H1 (cell line): ENCODE measurements around the gene GRAMD1B. TPM values are rescaled to one million over a fixed set of nuclear protein-coding genes. Genes with fewer than 3 reads are reported as not detected.

Source experiments
- CTCF ChIA-PET: fragments of 300-600 bp; sonication (Branson Sonifier 250); formaldehyde crosslinking; loops from one replicate; lab custom pipeline; 2021; ENCODE audit not compliant: partially characterized antibody; lab: Charles Lee
- POLR2A ChIA-PET: fragments of 300-600 bp; sonication (Branson Sonifier 250); formaldehyde crosslinking; loops from one replicate; lab custom pipeline; 2021; ENCODE audit warnings: inconsistent platforms; ENCODE audit not compliant: partially characterized antibody; lab: Charles Lee
- DNase-seq, 2 experiments: peaks; one replicate each; pipeline versions ENCODE4 v3.0.0 to v3.0.0-alpha.2; 2010 to 2022; ENCODE audit warnings: low spot score in 2 of 2, low read depth in 1 of 2, mixed read lengths in 1 of 2
- FAIRE-seq: peaks from 2 replicates; lab custom pipeline; 2011; peaks lifted over from hg19 to GRCh38; lab: Jason Lieb, UNC
- H2AFZ ChIP-seq: 2 replicates; pipeline ENCODE4 v1.8.1; 2012; ENCODE audit warnings: low read length, inconsistent platforms
- H2AK5ac ChIP-seq: 2 replicates; pipeline ENCODE4 v1.6.1; 2013; ENCODE audit warnings: low read depth, low read length
- H2BK120ac ChIP-seq: replicated peaks from 2 replicates; pipeline ENCODE3; 2013; ENCODE audit warnings: low read depth, low read length, inconsistent platforms
- H2BK12ac ChIP-seq: 2 replicates; pipeline ENCODE4 v1.6.1; 2013; ENCODE audit warnings: low read depth, low read length
- H2BK15ac ChIP-seq: 2 replicates; pipeline ENCODE4 v1.6.1; 2013; ENCODE audit warnings: low read length
- H2BK20ac ChIP-seq: 2 replicates; pipeline ENCODE4 v1.6.1; 2013; ENCODE audit warnings: low read length
- H2BK5ac ChIP-seq: 2 replicates; pipeline ENCODE4 v1.6.1; 2013; ENCODE audit warnings: low read depth, low read length
- H3K14ac ChIP-seq: 2 replicates; pipeline ENCODE4 v1.6.1; 2013; ENCODE audit warnings: inconsistent platforms; ENCODE audit not compliant: insufficient read length
- H3K18ac ChIP-seq: 2 replicates; pipeline ENCODE4 v1.6.1; 2013; ENCODE audit warnings: low read length; ENCODE audit errors: extremely low read depth
- H3K23ac ChIP-seq: 2 replicates; pipeline ENCODE4 v1.6.1; 2013; ENCODE audit warnings: inconsistent platforms; ENCODE audit not compliant: insufficient read length
- H3K23me2 ChIP-seq: 2 replicates; pipeline ENCODE4 v1.6.1; 2013; ENCODE audit warnings: low read depth, low read length
- H3K27ac ChIP-seq: 2 replicates; pipeline ENCODE4 v1.6.1; 2011; ENCODE audit warnings: low read depth, low read length, inconsistent platforms
- H3K27me3 ChIP-seq, 4 experiments: replicated peaks in 1 of 4; 1 replicate in 1 of 4; 2 replicates in 3 of 4; pipeline versions ENCODE4 v1.6.1 to v1.8.1; 2011 to 2013; ENCODE audit warnings: low read length in 3 of 4, mild to moderate bottlenecking in 3 of 4, inconsistent platforms in 2 of 4, mixed read lengths in 2 of 4, moderate library complexity in 1 of 4; ENCODE audit not compliant: control insufficient read depth in 3 of 4, insufficient read depth in 3 of 4; ENCODE audit errors: extremely low read depth in 1 of 4
- H3K36me3 ChIP-seq, 4 experiments: 2 replicates each; pipeline versions ENCODE4 v1.6.1 to v1.8.1; 2011 to 2013; ENCODE audit warnings: mild to moderate bottlenecking in 4 of 4, low read length in 3 of 4, moderate library complexity in 2 of 4, control low read depth in 1 of 4, inconsistent platforms in 1 of 4; ENCODE audit not compliant: insufficient read depth in 4 of 4, control insufficient read depth in 2 of 4
- H3K4ac ChIP-seq: replicated peaks from 2 replicates; pipeline ENCODE3; 2013; ENCODE audit warnings: low read length, low read depth, mixed read lengths, inconsistent platforms; ENCODE audit not compliant: insufficient read length
- H3K4me1 ChIP-seq, 4 experiments: replicated peaks in 1 of 4; 1 replicate in 1 of 4; 2 replicates in 3 of 4; pipeline versions ENCODE4 v1.6.1 to v1.8.1; 2011 to 2013; ENCODE audit warnings: low read length in 3 of 4, inconsistent platforms in 2 of 4, mixed read lengths in 1 of 4; ENCODE audit not compliant: insufficient read depth in 4 of 4, control insufficient read depth in 3 of 4
- H3K4me2 ChIP-seq, 2 experiments: 2 replicates each; pipeline versions ENCODE4 v1.6.1 to v1.8.1; 2011 to 2013; ENCODE audit warnings: low read depth in 2 of 2, low read length in 2 of 2, control low read depth in 1 of 2, inconsistent platforms in 1 of 2, mild to moderate bottlenecking in 1 of 2; ENCODE audit not compliant: insufficient read depth in 1 of 2
- H3K4me3 ChIP-seq, 4 experiments: fragments of 200-600, 300-600 bp in 1 of 4; sonication (generic), shearing (Covaris generic), sonication (Bioruptor Twin) in 1 of 4; 2 replicates each; pipeline versions ENCODE4 v1.5.1 to v1.8.1; 2011 to 2016; ENCODE audit warnings: low read length in 4 of 4, low read depth in 3 of 4, control low read depth in 2 of 4, inconsistent platforms in 2 of 4, mild to moderate bottlenecking in 2 of 4, mixed read lengths in 1 of 4, moderate library complexity in 1 of 4; ENCODE audit not compliant: insufficient read depth in 2 of 4; ENCODE audit errors: extremely low read depth in 1 of 4
- H3K56ac ChIP-seq: replicated peaks from 2 replicates; pipeline ENCODE3; 2013; ENCODE audit warnings: low read depth, mild to moderate bottlenecking, mixed read lengths, low read length, inconsistent platforms; ENCODE audit not compliant: insufficient read length
- H3K79me1 ChIP-seq: 2 replicates; pipeline ENCODE4 v1.6.1; 2013; ENCODE audit warnings: low read depth, low read length, control low read depth
- H3K79me2 ChIP-seq, 2 experiments: 2 replicates each; pipeline versions ENCODE4 v1.6.1 to v1.8.1; 2012 to 2013; ENCODE audit warnings: low read length in 2 of 2, mild to moderate bottlenecking in 2 of 2, inconsistent platforms in 1 of 2; ENCODE audit not compliant: insufficient read depth in 2 of 2, control insufficient read depth in 1 of 2
- H3K9ac ChIP-seq, 4 experiments: replicated peaks in 1 of 4; 1 replicate in 1 of 4; 2 replicates in 3 of 4; pipeline versions ENCODE4 v1.6.1 to v1.8.1; 2011 to 2013; ENCODE audit warnings: low read depth in 3 of 4, low read length in 3 of 4, control low read depth in 2 of 4, mild to moderate bottlenecking in 2 of 4, moderate library complexity in 2 of 4, inconsistent platforms in 1 of 4; ENCODE audit errors: extremely low read depth in 1 of 4
- H3K9me3 ChIP-seq, 2 experiments: 2 replicates each; pipeline versions ENCODE4 v1.6.1 to v1.8.1; 2012 to 2013; ENCODE audit warnings: mild to moderate bottlenecking in 2 of 2, moderate library complexity in 2 of 2, control low read depth in 1 of 2, inconsistent platforms in 1 of 2, low read depth in 1 of 2, low read length in 1 of 2, mixed read lengths in 1 of 2; ENCODE audit not compliant: insufficient read depth in 2 of 2
- H4K20me1 ChIP-seq, 2 experiments: replicated peaks in 1 of 2; 2 replicates each; pipeline versions ENCODE3 to v1.8.1; 2011 to 2013; ENCODE audit warnings: inconsistent platforms in 2 of 2, low read length in 2 of 2, mild to moderate bottlenecking in 1 of 2; ENCODE audit not compliant: insufficient read depth in 2 of 2, control insufficient read depth in 1 of 2
- H4K5ac ChIP-seq: 2 replicates; pipeline ENCODE4 v1.6.1; 2013; ENCODE audit warnings: low read length, low read depth, mixed read lengths, inconsistent platforms; ENCODE audit not compliant: insufficient read length
- H4K8ac ChIP-seq: 2 replicates; pipeline ENCODE4 v1.8.0; 2013; ENCODE audit warnings: mild to moderate bottlenecking, moderate library complexity, low read length, inconsistent platforms; ENCODE audit not compliant: insufficient read depth; ENCODE audit errors: extremely low read depth
- H4K91ac ChIP-seq: replicated peaks from 2 replicates; pipeline ENCODE3; 2013; ENCODE audit warnings: low read length, mixed read lengths, inconsistent platforms; ENCODE audit not compliant: insufficient read length
- CBX8 ChIP-seq: fragments of 300-800, 300-1000 bp; sonication (generic); IDR thresholded peaks from 2 replicates; pipeline ENCODE4 v1.7.1; 2016; ENCODE audit warnings: low read depth, low read length, borderline replicate concordance
- CTCF ChIP-seq, 3 experiments: IDR thresholded peaks; 1 replicate in 2 of 3; 2 replicates in 1 of 3; pipeline versions ENCODE4 v1.5.1 to v1.6.1; 2011; ENCODE audit warnings: low read length in 3 of 3, mild to moderate bottlenecking in 3 of 3, inconsistent platforms in 2 of 3, low read depth in 1 of 3, moderate library complexity in 1 of 3; ENCODE audit not compliant: insufficient read depth in 1 of 3; ENCODE audit errors: control extremely low read depth in 1 of 3
- EZH2 ChIP-seq: fragments of 200-600 bp; sonication (generic); IDR thresholded peaks from 2 replicates; pipeline ENCODE4 v1.7.1; 2012; ENCODE audit warnings: low read depth, mild to moderate bottlenecking, moderate library complexity, low read length, inconsistent platforms; ENCODE audit not compliant: severe bottlenecking
- FOSL1 ChIP-seq: IDR thresholded peaks from 2 replicates; pipeline ENCODE4 v1.6.1; 2011; ENCODE audit warnings: mild to moderate bottlenecking, low read depth, low read length, moderate library complexity; ENCODE audit not compliant: insufficient read depth
- HDAC2 ChIP-seq, 2 experiments: fragments of 300-600 bp in 1 of 2; sonication (generic) in 1 of 2; IDR thresholded peaks; 2 replicates each; pipeline ENCODE4 v1.6.1; 2011 to 2012; ENCODE audit warnings: low read depth in 2 of 2, low read length in 2 of 2, mild to moderate bottlenecking in 2 of 2, moderate library complexity in 2 of 2, borderline replicate concordance in 1 of 2, inconsistent platforms in 1 of 2
- NRF1 ChIP-seq: IDR thresholded peaks from 2 replicates; pipeline ENCODE4 v1.6.1; 2011; ENCODE audit warnings: mild to moderate bottlenecking, low read depth, low read length, improper control_type of control experiment
- SIN3A ChIP-seq, 2 experiments: IDR thresholded peaks in 1 of 2; conservative IDR thresholded peaks in 1 of 2; 2 replicates each; pipeline ENCODE4 v1.6.1; 2011 to 2012; ENCODE audit warnings: low read length in 2 of 2, improper control_type of control experiment in 1 of 2, low read depth in 1 of 2, mild to moderate bottlenecking in 1 of 2
- WGBS, 2 experiments: shearing (Covaris generic) in 1 of 2; methylation state at CpG; one replicate each; pipeline versions ENCODE4 v1.1.6 to v1.1.7; 2013 to 2015; ENCODE audit warnings: low lambda C conversion rate in 2 of 2, mixed read lengths in 2 of 2, inconsistent platforms in 1 of 2, low coverage in 1 of 2, missing lambda C conversion rate in 1 of 2; ENCODE audit not compliant: insufficient replicate concordance in 2 of 2, insufficient coverage in 1 of 2, insufficient read length in 1 of 2; ENCODE audit errors: extremely low coverage in 1 of 2, missing lambda C conversion rate in 1 of 2; 5-methylcytosine and 5-hydroxymethylcytosine counted together
- polyA plus RNA-seq, 7 experiments: library from polyadenylated mRNA; depleted of rRNA in 3 of 7; stranded (reverse) in 5 of 7; unstranded in 2 of 7; fragments of >200 nt in 5 of 7; fragments of 200-250 nt in 2 of 7; gene quantifications; 1 replicate in 5 of 7; 2 replicates in 1 of 7; 4 replicates in 1 of 7; pipeline versions ENCODE4 v1.2.1 to v1.2.3, GENCODE V29; 2011 to 2013; ENCODE audit warnings: missing spikeins in 2 of 7, mixed read lengths in 2 of 7
- total RNA-seq: library from RNA; stranded (reverse); fragmentation: NEBNext Ultra II Directional; extraction: Animal tissue kit (Norgen Biotek cat#: 25700); gene quantifications from 2 replicates; pipeline ENCODE4 v1.2.1, GENCODE V29; 2021

GRAMD1B gene
- total and polyA plus RNA-seq, 2 of the 8 experiments (the other 6 are each of a cell fraction or from before 2014, with no cell fraction given) = 10.1 to 21.2 TPM

GRCh38 chr11:123653827-123654565, 223.9 kb downstream of the GRAMD1B start:
- DNase-seq = peak in 1 of 2 experiments; percentile 83
- Histone ChIP-seq H3K36me3 (no peaks in the 10 kb centered on the region), H4K91ac (no peak overlapping the region), H2BK120ac (no peak overlapping the region), H4K8ac (no peak overlapping the region), H3K4me3 (peak overlapping the region; percentile 75 to 80 (median 78)), H4K5ac (no peak overlapping the region), H3K79me2 (no peaks in the 10 kb centered on the region), H3K27ac (no peak overlapping the region), H2BK5ac (no peak overlapping the region), H3K4ac (no peak overlapping the region), H3K4me1 (peaks cover 0 to 3% (median 1%) of the 10 kb centered on the region in 4 experiments; a peak in 3 of 7 replicates), H3K23ac (no peak overlapping the region), H3K9ac (peak overlapping the region in 1 of 4 experiments; percentile 8; a peak in 1 of 7 replicates), H2BK15ac (no peak overlapping the region), H2BK12ac (no peak overlapping the region), H2AK5ac (no peak overlapping the region), H3K23me2 (peaks cover 7% of the 10 kb centered on the region; the same call in 1 of the 2 replicates), H2AFZ (no peak overlapping the region; the same call in 1 of the 2 replicates), H3K27me3 (peaks cover 8 to 32% (median 21%) of the 10 kb centered on the region in 4 experiments), H3K18ac (no peak overlapping the region), H2BK20ac (no peak overlapping the region), H3K79me1 (no peaks in the 10 kb centered on the region), H3K56ac (no peak overlapping the region), H3K9me3 (no peaks in the 10 kb centered on the region), H3K14ac (no peak overlapping the region), H3K4me2 (peak overlapping the region; percentile 81 to 93), H4K20me1 (no peaks in the 10 kb centered on the region)
- ChIA-PET CTCF (interaction anchor here (0.7 to 11.7 kb wide), 12 partner anchors 10 to 415 kb away, joined by 3 to 197 read pairs (median 4); no protein-coding TSS in a partner anchor), POLR2A (interaction anchor here (1.2 to 1.8 kb wide), 2 partner anchors 8 to 17 kb away, joined by 3 read pairs; no protein-coding TSS in a partner anchor)
- no peak for FAIRE-seq
- WGBS, 2 experiments = 3% methylated on average over 42 of the region's 64 CpGs; no CpG with 5 or more reads in 1 of the 2 experiments
- TF ChIP-seq CBX8 (no peak), FOSL1 (no peak), HDAC2 (IDR thresholded peaks at IDR 0.05; ENCODE audit: borderline replicate concordance in 1 of 2, low read depth in 2 of 2, low read length in 2 of 2) (peak; percentile 92 to 94), NRF1 (no peak), SIN3A (conservative IDR thresholded peaks at IDR 0.05 in 1 of 2, IDR thresholded peaks at IDR 0.05 in 1 of 2; ENCODE audit: low read depth in 1 of 2, low read length in 2 of 2) (peak; percentile 88 to 92; a peak in 3 of 4 replicates), EZH2 (peak; percentile 13), CTCF (IDR thresholded peaks at IDR 0.05; ENCODE audit: control extremely low read depth in 1 of 3, insufficient read depth in 1 of 3, low read depth in 1 of 3, low read length in 3 of 3) (peak; percentile 16 to 29 (median 28))
